IPS-NIHi11 (cell line): ENCODE results near the gene PTPRF.
A peak's percentile ranks its signal among the peaks of the same experiment; 100 is the strongest.
"Not testable (repeated sequence)": the region's sequence is repeated elsewhere in the genome, so short reads cannot be mapped to it uniquely, and the experiment has no call there.

Experiments used
- DNase-seq: peaks from one replicate; pipeline ENCODE4 v3.0.0; 2012; ENCODE audit warnings: mixed read lengths, low spot score

Gene PTPRF

DNA sequence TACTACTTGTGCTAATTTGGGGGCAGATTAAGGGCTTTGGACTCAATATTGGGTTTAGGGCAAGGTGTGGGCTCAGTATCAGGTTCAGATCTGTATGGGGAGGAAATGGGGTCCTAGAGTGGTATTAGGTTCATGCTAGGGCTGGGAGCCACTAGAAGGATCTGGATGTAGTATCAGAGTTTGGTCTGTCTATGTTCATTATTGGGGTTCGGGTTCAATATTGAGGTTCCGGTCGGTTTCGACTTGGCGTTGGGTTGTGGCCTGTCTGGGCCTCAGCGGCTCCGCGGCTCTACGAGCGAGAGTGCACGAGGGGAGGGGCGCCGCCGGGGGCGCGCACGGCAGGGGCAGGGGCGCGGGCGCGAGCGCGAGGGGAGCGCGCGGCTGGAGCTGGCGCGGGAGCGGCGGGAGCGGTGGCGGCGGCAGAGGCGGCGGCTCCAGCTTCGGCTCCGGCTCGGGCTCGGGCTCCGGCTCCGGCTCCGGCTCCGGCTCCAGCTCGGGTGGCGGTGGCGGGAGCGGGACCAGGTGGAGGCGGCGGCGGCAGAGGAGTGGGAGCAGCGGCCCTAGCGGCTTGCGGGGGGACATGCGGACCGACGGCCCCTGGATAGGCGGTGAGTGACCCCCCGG lies at the start of gene PTPRF:
Gene PTPRF, plus strand, starts transcription at position 401 of the 624 bp plus-strand sequence. CDS start 14,193 bp downstream, outside the sequence.
- DNase-seq: peak; percentile 94

DNA sequence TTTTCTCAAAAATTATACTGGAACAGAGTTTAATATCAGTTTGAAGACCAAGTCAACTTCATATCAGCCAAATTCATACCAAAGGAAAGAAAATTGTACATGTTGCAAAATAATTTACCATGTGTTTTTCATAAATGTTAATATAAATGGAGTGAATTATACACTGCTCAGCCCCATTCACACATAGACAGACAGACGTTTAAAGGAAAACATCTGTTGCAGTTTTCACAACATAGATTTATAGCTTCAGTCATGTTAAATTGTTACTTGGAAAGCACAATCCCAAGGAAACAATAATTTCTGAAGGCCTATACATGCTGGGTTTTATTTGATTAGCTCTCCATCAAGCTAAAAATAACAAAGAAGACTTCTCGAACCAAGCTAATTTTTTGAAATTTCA lies 49.2 kb upstream of the PTPRF start:
- no peak for DNase-seq

DNA sequence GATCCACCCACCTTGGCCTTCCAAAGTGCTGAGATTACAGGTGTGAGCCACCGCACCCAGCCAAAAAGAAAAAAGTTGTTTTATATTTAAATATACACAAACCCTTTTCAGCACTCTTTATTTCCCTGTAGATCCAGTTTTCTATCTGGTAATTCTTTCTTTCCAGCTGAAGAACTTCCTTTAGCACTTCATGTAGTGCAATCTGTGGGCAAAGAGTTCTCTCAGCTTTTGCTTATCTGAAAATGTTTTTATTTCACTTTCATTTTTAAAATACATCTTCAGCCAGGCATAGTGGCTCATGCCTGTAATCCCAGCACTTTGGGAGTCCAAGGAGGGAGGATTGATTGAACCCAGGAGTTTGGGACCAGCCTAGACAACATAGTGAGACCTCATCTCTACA lies 48.5 kb upstream of the PTPRF start:
- DNase-seq: no peak

DNA sequence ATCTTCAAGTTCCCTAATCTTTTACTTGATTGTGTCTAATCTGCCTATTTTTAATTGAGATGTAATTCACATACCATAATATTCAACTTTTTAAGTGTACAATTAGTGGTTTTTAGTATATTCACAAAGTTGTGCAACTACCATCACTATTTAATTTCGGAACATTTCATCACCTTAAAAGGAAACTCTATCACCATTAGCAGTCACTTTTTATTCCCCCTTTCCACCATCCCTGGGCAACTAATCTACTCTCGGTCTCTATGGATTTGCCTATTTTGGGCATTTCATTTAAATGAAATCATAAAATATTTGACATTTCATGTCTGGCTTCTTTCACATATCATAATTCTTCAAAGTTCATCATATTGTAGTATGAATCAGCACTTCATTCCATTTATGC lies 46.3 kb upstream of the PTPRF start:
- no peak for DNase-seq

DNA sequence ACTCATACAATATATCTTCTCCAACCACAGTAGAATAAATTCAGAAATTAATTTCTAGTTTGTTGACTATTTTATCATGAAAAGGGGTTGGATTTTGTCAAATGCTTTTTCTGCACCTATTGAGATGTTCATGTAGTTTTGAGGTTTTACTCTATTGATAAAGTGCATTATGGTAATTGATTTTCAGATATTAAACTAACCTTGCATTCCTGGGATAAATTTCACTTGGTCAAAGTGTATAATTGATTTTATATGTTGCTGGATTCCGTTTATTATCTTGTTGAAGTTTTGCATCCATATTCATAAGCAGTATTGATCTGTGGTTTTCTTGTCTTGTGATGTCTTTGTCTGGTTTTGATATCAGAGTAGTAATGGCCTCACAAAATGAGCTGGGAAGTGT lies 42.5 kb upstream of the PTPRF start:
- DNase-seq: no peak

DNA sequence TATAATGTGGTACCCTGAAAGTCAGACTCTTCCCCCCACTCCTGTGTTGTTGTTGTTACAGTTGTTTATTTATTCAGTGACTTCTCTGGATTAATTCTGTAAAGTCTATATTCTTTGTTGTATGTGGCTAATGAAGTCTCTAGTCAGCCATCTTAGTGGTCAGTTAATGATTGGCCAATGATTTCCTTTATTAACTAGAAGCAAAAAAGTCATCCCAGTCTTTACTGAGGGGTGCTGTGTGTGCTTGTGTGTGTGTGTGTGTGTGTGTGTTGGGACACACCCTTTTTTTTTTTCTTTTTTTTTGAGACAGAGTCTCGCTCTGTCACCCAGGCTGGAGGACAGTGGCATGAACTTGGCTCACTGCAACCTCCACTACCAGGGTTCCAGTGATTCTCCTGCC lies 39.6 kb upstream of the PTPRF start:
- no peak for DNase-seq

DNA sequence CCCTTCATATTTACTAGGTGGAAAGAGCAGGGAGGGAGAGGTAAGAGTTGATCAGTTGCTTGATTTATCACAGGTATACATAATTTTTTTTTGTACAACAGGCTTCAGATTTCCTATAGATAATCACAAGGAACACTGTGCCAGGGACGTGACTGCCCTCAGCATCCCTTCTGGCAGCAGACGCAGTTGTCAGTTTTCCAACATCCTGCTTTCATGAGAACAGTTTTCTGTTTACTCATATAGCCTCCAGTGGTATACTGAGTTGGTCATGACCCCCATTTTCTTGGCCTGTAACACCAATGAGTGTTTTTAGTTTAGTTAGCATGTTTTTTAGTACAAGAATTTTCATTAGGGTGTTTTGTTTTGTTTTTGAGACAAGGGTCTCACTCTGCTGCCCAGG lies 37.9 kb upstream of the PTPRF start:
- DNase-seq: no peak

DNA sequence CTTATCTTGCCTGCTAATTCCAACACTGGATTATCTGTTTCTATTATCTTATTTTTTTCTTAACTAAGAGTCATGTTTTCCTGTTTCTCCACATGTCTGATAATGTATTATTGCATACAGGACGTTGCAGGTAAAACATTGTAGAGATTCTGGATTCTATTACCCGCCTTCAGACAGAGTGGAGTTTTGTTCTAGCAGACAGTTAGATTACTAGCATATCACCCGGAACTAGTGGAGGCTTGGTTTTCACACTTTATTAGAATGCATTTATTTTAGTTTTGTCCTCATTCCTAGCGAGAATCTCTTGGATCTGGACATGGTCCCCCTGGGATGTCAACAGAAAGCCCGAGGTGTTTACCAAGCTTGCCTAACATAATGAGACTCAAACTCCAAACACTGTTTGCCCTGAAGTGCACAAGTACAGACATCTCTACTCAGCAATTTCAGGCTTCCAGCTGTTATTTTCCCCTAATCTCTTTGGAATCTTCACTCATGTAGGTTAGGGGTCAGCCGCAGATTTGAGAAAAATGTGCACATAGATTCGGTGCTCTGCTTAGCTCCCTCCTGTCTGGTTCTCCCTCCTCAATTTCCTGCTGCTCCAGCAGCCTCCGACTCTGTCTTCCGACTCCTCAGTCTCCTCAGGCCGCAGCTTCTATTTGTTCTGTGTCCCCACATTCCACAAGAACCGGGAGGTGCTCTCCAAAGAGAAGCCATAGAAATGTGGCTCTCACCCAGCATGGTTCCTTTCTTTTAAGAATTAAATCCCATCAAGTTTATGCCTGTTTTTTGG lies 36.8 kb upstream of the PTPRF start:
- peak; percentile 76 for DNase-seq

DNA sequence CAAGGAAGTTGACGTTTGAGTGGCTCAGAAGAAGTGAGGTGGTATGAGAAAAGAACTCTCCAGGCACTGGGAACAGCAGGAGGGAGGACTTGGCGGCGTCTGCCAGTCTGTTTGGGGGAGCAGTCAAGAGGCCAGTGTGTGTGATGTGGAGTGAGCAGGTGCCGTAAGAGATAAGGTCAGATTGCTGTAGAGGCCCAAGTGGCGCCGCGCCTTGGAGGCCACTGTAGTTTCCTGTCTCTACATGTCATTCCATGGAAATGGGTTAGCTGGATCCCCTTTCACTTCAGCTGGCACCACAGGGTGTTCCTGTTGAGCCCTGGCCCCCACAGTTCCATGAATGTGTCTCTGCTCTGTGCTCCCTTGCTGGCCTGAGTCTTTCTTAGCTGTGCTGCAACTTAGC lies 35.5 kb upstream of the PTPRF start:
- DNase-seq: no peak

DNA sequence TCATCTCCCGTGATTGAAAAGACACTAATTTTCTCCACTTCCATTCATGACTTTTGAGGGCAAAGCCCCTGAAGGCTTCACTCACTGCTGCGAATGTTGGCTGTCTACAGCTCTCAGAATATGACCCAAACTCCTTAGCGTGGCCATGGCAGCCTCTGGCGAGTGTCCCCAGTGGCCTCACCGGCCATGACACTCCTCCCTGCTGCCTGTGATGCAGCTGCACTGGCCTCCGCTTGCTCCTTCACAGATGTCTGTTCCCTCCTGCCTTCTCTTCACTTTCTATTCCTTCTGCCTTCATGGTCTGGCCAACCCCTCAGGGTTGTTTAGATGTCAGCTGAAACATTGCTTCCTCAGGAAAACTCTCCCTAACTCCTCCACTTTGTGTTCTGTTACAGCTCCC lies 30.8 kb upstream of the PTPRF start:
- no peak for DNase-seq

DNA sequence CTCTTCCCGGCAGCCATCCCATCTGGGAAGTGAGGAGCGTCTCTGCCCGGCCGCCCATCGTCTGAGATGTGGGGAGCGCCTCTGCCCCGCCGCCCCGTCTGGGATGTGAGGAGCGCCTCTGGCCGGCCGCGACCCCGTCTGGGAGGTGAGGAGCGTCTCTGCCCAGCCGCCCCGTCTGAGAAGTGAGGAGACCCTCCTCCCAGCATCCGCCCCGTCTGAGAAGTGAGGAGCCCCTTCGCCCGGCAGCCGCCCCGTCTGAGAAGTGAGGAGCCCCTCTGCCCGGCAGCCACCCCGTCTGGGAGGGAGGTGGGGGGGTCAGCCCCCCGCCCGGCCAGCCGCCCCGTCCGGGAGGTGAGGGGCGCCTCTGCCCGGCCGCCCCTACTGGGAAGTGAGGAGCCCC lies 28.9 kb upstream of the PTPRF start:
- not testable (repeated sequence) for DNase-seq

DNA sequence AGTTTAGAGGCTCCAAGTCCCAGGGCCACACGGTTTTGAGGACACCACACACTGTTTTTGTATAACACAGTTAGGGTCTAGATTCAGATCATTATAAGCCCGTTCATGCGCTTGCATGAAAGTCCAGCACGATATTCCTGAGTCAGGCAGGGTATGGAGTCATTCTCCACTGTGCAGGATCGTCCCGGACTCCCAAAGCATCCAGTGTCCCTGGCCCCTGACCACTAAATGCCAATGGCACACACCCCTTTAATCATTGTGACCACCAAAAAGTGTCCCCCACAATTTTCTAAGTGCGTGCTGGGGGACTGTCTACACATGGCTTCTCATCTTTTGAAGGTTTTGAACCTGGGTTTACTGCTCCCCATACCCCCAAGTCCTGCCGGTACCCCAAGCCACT lies 27.1 kb upstream of the PTPRF start:
- DNase-seq: no peak

DNA sequence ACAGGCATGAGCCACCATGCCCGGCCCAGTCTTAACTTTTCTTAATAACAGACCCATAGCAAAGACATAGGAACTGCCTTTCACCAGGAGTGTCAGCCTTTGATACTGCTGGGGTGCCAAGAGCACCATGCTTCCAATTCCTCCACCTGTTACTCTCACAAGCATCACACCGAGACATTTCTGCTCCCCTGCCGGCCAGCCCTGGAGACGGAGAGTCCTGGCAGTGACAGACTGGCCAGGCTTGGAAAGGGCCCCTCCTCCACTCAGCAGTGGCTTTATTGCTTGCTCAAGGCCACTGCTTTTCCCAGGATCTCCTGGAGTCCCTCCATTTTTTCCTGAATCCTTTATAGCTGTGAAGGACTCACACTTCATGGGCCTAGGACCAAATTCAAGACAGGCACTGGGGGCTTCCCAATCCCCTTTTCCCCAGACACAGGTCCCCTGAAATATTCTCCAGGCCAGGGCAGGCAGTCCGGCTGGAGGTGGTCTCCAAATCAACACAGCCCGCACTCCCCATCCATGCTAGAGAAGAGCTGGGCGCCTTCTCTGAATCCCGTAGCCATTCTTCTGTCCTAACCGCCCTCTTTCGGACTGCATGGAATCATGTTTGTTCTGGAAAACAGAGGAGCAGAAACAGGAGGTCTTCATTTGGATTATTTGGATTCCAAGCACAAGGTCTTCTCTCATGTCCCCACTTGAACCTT lies 25.5 kb upstream of the PTPRF start:
- DNase-seq: no peak

DNA sequence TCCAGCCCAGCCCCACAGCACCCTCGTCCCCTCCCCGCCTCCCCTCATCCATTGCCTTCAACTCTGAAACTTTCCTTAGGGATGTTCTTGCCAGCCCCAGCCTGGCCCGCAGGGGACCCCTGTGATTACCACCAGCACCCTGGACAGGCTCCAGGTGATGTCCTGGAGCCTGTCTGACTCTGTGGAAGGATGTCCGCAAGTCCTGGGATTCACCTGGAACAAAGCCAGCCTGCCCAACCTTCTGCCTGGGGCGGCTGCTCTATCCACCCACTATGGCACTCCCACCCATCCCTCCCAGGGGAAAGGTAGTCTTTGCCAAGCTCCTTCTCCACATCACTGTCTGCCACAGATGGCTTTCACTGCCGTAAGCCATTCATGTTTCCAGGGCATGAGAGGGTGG lies 24.4 kb upstream of the PTPRF start:
- DNase-seq: no peak

DNA sequence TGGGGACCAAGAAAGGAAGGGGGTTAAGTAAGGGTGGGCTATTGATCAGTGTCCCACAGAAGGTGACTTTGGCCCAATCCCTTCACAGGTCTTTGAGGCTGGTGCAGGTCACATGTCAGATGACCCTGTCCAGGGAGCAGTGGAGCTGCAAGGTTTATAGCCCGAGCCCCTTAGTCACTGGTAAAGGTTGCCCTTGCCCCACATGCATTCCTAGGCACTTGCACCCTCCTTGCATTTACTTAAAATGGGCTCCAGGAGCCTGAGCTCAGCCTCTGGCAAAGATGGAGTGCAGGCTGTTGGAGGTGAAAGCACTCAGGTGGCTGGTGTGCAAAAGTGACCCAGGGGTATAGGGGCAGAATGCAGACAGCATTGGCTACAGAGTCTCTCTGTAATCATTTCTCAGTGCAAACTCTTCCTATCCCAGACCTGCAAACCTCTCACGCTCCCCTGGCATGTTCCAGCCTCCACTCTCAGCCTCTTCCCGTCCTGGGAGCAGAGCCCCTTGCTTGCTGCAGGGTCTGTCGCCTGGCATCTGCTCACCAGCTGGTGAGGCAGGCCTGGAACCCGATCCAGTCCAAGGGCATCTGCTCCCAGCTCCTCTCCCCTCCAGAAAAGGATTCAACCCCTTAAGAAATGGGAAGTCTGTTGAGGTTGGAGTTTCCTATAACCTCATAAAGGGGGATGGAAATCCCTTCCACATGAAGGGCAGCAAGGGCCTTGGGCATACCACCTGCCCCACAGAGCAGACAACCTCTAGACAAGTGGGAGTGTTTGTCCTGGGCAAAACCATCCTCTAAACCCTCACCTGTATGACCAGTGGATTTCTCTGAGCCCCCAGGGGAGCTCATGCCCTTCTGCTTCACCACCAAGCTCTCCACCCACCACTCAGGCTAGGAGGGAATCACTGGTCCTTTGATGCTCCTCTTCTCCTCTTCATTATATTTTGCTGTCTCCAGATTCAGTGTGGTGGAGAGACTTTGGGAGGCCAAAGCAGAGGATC lies 23.1 kb upstream of the PTPRF start:
- no peak for DNase-seq

DNA sequence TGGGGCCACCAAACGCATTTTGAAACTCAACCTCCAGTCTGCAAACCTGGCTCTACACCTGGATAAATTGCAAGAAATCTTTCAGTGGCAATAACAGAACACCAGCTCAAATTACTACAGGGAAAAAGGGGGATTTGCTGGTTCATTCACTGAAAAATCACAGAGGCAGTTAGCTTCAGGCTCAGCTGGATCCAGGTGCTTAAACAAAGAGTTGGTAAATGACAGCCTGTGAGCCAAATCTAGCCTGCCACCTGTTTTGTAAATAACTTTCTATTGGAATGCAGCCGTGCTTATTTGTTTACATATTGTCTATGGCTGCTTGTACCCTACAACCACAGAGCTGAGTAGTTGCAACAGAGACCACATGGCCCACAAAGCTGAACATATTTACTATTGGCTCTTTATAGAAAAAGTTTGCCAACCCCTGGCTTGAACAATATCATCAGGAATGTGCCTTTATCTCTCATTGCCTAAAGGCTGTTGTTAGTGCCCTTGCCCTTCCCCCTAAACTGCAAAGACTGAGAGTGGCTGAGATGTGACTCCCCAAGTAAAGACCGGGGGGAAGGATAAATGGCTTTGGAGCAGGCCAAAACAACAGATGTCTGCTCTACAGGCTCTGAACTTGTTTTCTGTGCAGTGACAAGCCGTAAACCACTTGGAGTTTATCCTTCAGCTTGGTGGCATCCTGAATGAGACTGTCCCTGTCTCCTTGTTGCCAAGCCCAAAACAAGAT lies 21.5 kb upstream of the PTPRF start:
- no peak for DNase-seq

DNA sequence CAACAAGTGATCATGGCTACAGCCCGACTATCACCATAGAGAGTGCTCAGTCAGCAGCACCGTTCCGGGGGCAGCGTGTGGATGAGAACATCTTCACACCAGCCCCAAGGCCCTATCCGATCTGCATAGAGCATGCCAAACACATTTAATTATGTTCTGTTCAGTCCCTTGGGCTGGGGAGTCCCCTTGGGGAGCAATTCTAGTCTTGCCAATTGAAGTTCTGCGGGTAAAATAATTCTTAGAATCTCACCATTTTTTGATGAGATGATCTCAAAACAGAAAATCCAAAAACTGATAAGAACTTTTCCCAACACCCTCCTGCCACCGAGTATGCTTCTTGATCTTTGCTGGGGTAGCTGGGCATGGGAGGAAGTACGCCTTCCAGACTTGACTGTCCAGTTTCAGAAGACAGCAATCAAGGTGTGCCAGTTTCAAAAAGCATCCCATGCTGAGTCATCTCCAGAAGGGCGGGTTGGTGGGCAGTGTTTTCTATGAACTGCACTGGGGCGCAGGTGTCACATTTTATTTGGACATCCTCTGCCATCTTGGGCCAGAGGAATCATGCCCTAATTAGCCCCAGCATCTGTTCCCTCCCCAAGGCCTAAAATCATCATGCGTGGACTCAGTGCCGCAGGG lies 20.8 kb upstream of the PTPRF start:
- no peak for DNase-seq

DNA sequence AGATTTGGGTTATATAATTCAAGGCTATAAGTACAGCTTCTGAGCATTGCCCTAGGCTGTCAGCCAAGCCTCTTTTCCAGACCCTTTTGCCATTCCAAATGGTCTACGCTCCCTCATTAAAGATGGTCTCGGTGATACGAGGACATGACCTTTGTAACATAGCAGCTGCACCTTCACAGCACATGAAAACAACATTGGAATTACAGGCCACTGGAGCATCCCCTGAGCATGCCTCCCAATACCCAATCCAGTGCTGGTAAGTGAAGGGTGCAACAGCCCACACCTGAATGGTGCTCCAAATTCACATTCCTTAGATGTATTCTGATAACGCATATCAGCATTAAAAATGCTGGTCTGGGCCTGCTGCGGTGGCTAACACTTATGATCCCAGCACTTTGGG lies 20.1 kb upstream of the PTPRF start:
- DNase-seq: no peak

DNA sequence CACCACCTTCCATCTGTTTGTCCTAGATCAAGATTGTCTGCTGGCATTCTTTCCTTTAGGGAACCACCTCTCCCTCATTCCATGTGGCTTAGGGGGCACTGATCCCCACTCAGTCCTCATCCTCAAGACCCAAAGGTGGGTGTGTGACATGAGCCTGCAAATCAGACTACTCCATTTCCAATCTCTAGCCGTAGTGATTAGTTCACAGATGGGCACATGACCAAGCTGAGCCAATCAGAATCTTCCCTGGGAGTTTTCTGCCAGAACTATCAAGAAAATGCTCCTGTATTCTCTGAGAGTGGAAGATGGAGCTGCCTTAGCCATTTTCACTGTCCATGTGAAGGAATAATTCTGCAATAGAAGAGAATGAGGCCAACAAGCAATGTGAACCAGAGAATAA lies 19.3 kb upstream of the PTPRF start:
- no peak for DNase-seq

DNA sequence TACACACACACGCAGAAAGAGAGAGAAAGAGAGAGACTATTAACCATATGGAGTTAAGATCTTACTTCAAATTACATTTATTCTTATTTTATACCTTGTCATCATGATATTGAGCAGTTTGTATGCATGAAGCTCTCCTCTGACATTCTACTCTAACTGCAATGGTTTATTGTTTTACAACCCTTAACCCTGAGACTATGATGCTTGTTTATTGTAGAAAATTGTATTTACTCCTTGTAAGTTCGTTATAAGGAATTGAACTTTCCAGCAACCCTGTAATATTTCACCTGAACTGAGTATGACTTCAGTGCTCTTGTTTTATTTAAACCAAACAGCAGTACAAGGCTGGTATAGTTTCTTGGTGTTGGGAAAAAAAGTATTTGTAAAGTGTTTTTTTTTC lies 18.6 kb upstream of the PTPRF start:
- no peak for DNase-seq

DNA sequence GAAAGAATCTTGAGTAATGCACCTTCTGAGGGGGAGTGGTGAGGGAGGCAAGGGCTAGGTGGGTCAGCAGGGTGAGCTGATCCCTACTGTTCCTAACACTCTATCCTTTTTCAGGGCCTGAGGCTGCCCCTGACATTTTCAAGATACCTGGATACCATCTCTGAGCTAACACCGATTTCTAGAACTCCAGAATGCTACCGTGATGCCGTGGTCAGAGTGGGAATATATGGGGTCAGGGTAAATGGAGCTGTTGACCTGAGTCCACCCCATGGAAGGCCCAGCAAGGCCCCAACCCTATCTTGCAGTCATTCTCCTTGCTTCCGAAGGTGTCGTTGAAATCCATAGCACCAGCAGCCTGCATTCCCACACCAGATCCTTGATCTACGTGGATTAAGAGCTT lies 18.0 kb upstream of the PTPRF start:
- no peak for DNase-seq
